CD4-positive, alpha-beta T cell (primary cell): ENCODE results near the gene HBEGF. TPM values are rescaled to one million over a fixed set of nuclear protein-coding genes. Genes with fewer than 3 reads are reported as not detected.

Experiments
- ATAC-seq: fragments of 200-7000 bp; cut with Tn5 transposase; one replicate; pipeline ENCODE4 v1.10.0; 2022; ENCODE audit warnings: mild to moderate bottlenecking; ENCODE audit not compliant: poor library complexity
- CTCF ChIA-PET: fragments of 350-600 bp; sonication (Branson Sonifier 250); formaldehyde crosslinking; loops from one replicate; lab custom pipeline; 2021; ENCODE audit warnings: antibody characterized with exemption, inconsistent platforms; lab: Charles Lee
- POLR2A ChIA-PET: fragments of 350-600 bp; sonication (Branson Sonifier 250); formaldehyde crosslinking; loops from one replicate; lab custom pipeline; 2021; ENCODE audit warnings: antibody characterized with exemption, inconsistent platforms; lab: Charles Lee
- DNase-seq, 14 experiments: peaks; one replicate each; pipeline ENCODE4 v3.0.0-alpha.2; 2013 to 2020; ENCODE audit warnings: mixed read lengths in 2 of 14
- H3K27ac ChIP-seq, 2 donors: one replicate each; pipeline versions ENCODE4 v1.5.1 to v1.7.0; 2013; ENCODE audit warnings: low read length in 2 of 2, low read depth in 1 of 2, mild to moderate bottlenecking in 1 of 2
- H3K27me3 ChIP-seq, 2 experiments: 1 replicate in 1 of 2; 2 replicates in 1 of 2; pipeline versions ENCODE4 v1.6.1 to v1.7.0; 2013; ENCODE audit warnings: low read length in 2 of 2, control low read depth in 1 of 2, mild to moderate bottlenecking in 1 of 2, moderate library complexity in 1 of 2; ENCODE audit not compliant: insufficient read depth in 2 of 2, control insufficient read depth in 1 of 2
- H3K36me3 ChIP-seq: one replicate; pipeline ENCODE4 v1.6.1; 2013; ENCODE audit warnings: low read length, control low read depth; ENCODE audit not compliant: insufficient read depth
- H3K4me1 ChIP-seq: one replicate; pipeline ENCODE4 v1.6.1; 2013; ENCODE audit warnings: low read length, control low read depth; ENCODE audit not compliant: insufficient read depth
- H3K4me3 ChIP-seq: one replicate; pipeline ENCODE4 v1.5.1; 2013; ENCODE audit warnings: mild to moderate bottlenecking, low read length, moderate library complexity
- H3K9me3 ChIP-seq, 2 experiments: 1 replicate in 1 of 2; 2 replicates in 1 of 2; pipeline versions ENCODE4 v1.6.1 to v1.7.0; 2013; ENCODE audit warnings: low read length in 2 of 2, mild to moderate bottlenecking in 2 of 2, control low read depth in 1 of 2, moderate library complexity in 1 of 2; ENCODE audit not compliant: control insufficient read depth in 1 of 2, insufficient read depth in 1 of 2
- H3K27ac Mint-ChIP-seq: one replicate; pipeline ENCODE4 v1.8.0; 2020; ENCODE audit warnings: mixed read lengths
- H3K27me3 Mint-ChIP-seq: one replicate; pipeline ENCODE4 v1.8.0; 2021; ENCODE audit warnings: mixed read lengths
- H3K36me3 Mint-ChIP-seq: one replicate; pipeline ENCODE4 v1.8.0; 2021; ENCODE audit warnings: low read depth, mixed read lengths
- H3K4me1 Mint-ChIP-seq: one replicate; pipeline ENCODE4 v1.8.0; 2021; ENCODE audit warnings: low read depth, mixed read lengths
- H3K4me3 Mint-ChIP-seq: one replicate; pipeline ENCODE4 v1.8.0; 2020; ENCODE audit warnings: mild to moderate bottlenecking, mixed read lengths
- H3K9me3 Mint-ChIP-seq: one replicate; pipeline ENCODE4 v1.8.0; 2020; ENCODE audit warnings: mixed read lengths
- intact Hi-C, 2 experiments: fragments of 100-400 bp; cut with DNase I in 1 of 2; cut with micrococcal nuclease in 1 of 2; formaldehyde crosslinking; loops; one replicate each; pipeline versions ENCODE4 v1.15.1 to v1.9.0; 2023 to 2025; cut with DNase I, micrococcal nuclease
- total RNA-seq, 174 experiments: library from RNA in 2 of 174; stranded (reverse) in 2 of 174; gene quantifications; one replicate each; pipeline ENCODE4 v1.2.3 and lab custom pipeline; 2021 to 2026
- TF ChIP-seq, protein P1 (sequence below): fragments of 200-600 bp; IDR thresholded peaks from one replicate; pipeline ENCODE4 v1.8.0; 2022; ENCODE audit warnings: antibody characterized with exemption, mild to moderate bottlenecking

HBEGF gene
- total RNA-seq, 2 experiments from 2014 or later: 3.6 to 4.2 TPM

DNA sequence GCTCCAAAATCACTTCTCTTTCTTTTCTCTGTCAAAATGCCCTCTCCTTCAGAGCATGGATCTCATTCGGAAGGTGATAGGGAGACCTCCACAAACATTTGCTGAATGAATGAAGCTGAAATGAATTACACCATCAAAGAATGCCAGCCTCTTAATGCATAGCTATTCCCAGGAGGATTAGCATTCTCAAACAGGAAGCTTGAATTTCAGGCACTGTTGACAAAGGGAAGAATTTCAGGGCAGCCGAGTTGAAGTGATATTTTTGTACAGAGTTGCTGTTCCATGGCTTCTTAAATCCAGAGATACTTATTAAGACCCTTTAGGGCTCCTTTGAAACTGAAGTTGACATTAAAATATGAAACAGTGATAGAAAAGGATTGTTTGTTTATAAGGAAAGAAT is 18.8 kb downstream of the HBEGF start:
- TF ChIP-seq, protein P1, sequence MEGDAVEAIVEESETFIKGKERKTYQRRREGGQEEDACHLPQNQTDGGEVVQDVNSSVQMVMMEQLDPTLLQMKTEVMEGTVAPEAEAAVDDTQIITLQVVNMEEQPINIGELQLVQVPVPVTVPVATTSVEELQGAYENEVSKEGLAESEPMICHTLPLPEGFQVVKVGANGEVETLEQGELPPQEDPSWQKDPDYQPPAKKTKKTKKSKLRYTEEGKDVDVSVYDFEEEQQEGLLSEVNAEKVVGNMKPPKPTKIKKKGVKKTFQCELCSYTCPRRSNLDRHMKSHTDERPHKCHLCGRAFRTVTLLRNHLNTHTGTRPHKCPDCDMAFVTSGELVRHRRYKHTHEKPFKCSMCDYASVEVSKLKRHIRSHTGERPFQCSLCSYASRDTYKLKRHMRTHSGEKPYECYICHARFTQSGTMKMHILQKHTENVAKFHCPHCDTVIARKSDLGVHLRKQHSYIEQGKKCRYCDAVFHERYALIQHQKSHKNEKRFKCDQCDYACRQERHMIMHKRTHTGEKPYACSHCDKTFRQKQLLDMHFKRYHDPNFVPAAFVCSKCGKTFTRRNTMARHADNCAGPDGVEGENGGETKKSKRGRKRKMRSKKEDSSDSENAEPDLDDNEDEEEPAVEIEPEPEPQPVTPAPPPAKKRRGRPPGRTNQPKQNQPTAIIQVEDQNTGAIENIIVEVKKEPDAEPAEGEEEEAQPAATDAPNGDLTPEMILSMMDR: no peak
- Histone ChIP-seq H3K4me3 (no peak overlapping the region), H3K4me1 (no peaks in the 10 kb centered on the region), H3K27ac (no peak overlapping the region), H3K27me3 (no peaks in the 10 kb centered on the region), H3K9me3 (no peaks in the 10 kb centered on the region), H3K36me3 (no peaks in the 10 kb centered on the region)
- Mint-ChIP-seq H3K27me3 (no peaks in the 10 kb centered on the region), H3K27ac (no peak overlapping the region), H3K4me3 (no peak overlapping the region), H3K9me3 (no peaks in the 10 kb centered on the region), H3K4me1 (no peaks in the 10 kb centered on the region), H3K36me3 (peaks cover 2% of the 10 kb centered on the region)
- intact Hi-C loops: no loop called here
- ChIA-PET POLR2A (no interaction called here), CTCF (interaction anchor here (1.3 kb wide), 1 partner anchor 45 kb away, joined by 3 read pairs; no protein-coding TSS in a partner anchor)
- no peak for ATAC-seq
- DNase-seq: no peak

DNA sequence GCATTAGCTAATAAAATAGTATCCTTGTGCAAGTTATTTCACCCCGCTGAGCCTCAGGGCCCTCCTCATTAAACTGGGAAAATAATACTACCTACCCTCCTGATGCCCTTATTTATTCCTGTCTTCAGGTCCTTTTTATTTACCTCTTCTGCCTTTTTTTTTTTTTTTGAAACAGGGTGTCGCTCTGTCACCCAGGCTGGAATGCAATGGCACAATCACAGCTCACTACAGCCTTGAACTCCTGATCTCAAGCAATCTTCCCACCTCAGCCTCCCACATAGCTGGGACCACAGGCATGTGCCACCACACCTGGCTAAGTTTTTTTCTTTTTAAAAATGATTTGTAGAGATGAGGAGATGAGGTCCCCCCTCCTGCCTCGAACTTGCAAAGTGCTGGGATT is 20.9 kb downstream of the HBEGF start:
- Histone ChIP-seq H3K27me3 (no peaks in the 10 kb centered on the region), H3K27ac (no peak overlapping the region), H3K9me3 (no peaks in the 10 kb centered on the region), H3K36me3 (no peaks in the 10 kb centered on the region), H3K4me1 (no peaks in the 10 kb centered on the region), H3K4me3 (no peak overlapping the region)
- TF ChIP-seq, protein P1: no peak
- POLR2A ChIA-PET: no interaction called here
- Mint-ChIP-seq H3K27me3 (no peaks in the 10 kb centered on the region), H3K27ac (no peak overlapping the region), H3K36me3 (no peaks in the 10 kb centered on the region), H3K9me3 (no peaks in the 10 kb centered on the region), H3K4me1 (no peaks in the 10 kb centered on the region), H3K4me3 (no peak overlapping the region)
- ATAC-seq (no peak), DNase-seq (no peak)
- CTCF ChIA-PET: interaction anchor here (1.5 kb wide), 1 partner anchor 86 kb away, joined by 3 read pairs; no protein-coding TSS in a partner anchor
- intact Hi-C loops: no loop called here

DNA sequence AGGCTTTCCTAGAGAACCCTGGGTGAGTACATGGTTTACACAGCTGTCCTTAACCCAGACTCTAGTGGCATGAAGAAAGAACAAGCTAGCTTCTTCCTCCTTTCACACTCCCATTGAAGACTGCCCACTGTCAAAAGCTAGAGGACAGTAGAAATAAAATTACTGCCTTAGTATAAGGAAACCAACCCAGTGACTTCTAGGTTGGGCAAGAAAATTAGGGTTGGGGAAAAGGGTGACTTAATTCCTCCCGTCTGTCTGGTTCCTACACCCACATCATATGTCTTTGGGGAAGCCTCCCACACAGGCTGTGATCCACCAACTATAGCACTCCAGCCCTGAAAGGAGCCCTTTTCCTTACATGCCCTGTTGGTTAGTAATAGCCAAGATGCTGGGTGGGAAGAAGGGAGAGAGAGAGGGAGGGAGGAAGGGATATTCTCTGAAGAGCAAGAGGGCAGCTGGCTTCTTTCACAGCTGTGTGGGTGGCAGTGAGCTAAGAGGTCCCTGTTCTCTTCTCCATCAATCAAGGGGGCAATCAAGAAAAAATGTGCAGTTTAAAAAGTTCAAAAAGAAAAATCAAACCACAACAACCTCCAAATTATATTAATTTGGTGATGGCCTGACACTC is 21.7 kb downstream of the HBEGF start:
- TF ChIP-seq, protein P1: no peak
- Mint-ChIP-seq H3K4me3 (no peak overlapping the region), H3K27me3 (no peaks in the 10 kb centered on the region), H3K4me1 (no peaks in the 10 kb centered on the region), H3K27ac (no peak overlapping the region), H3K36me3 (no peaks in the 10 kb centered on the region), H3K9me3 (no peaks in the 10 kb centered on the region)
- Histone ChIP-seq H3K9me3 (no peaks in the 10 kb centered on the region), H3K27ac (no peak overlapping the region), H3K4me1 (no peaks in the 10 kb centered on the region), H3K4me3 (no peak overlapping the region), H3K27me3 (no peaks in the 10 kb centered on the region), H3K36me3 (no peaks in the 10 kb centered on the region)
- DNase-seq (no peak), ATAC-seq (no peak)
- intact Hi-C loops: no loop called here
- ChIA-PET POLR2A (no interaction called here), CTCF (interaction anchor here (1.5 kb wide), 1 partner anchor 85 kb away, joined by 3 read pairs; no protein-coding TSS in a partner anchor)
